Endothelial cell of umbilical vein (primary cell): ENCODE measurements around the gene AK6. TPM values are rescaled to one million over a fixed set of nuclear protein-coding genes. Genes with fewer than 3 reads are reported as not detected.

Experiments used
- BruUV-seq: library from RNA; stranded (reverse); fragments of 400-500 nt; replicated peaks from 2 replicates; lab custom pipeline; 2021; lab: Mats Ljungman, UMichigan
- CTCF ChIA-PET: fragments of 300-600, 350-600 bp; sonication (Branson Sonifier 250); formaldehyde crosslinking; loops from one replicate; lab custom pipeline; 2021; ENCODE audit warnings: antibody characterized with exemption, inconsistent platforms; lab: Charles Lee
- POLR2A ChIA-PET: fragments of 300-600, 350-600 bp; sonication (Branson Sonifier 250); formaldehyde crosslinking; loops from one replicate; lab custom pipeline; 2021; ENCODE audit warnings: antibody characterized with exemption, inconsistent platforms; lab: Charles Lee
- DNase-seq: peaks from one replicate; pipeline ENCODE4 v3.0.0-alpha.2; 2011; ENCODE audit warnings: low read depth, low spot score
- FAIRE-seq: peaks from 2 replicates; lab custom pipeline; 2011; peaks lifted over from hg19 to GRCh38; lab: Jason Lieb, UNC
- H2AFZ ChIP-seq: 2 replicates; pipeline ENCODE4 v1.6.0; 2012; ENCODE audit warnings: low read depth, low read length, control low read depth, inconsistent platforms
- H3K27ac ChIP-seq: 2 replicates; pipeline ENCODE4 v1.5.1; 2011; ENCODE audit warnings: low read depth, mild to moderate bottlenecking, control low read depth, low read length, moderate library complexity; ENCODE audit not compliant: insufficient read depth
- H3K27me3 ChIP-seq, 2 experiments: 2 replicates each; pipeline versions ENCODE4 v1.6.0 to v1.6.1; 2011; ENCODE audit warnings: low read length in 2 of 2, mixed read lengths in 1 of 2; ENCODE audit not compliant: control insufficient read depth in 2 of 2, insufficient read depth in 2 of 2
- H3K36me3 ChIP-seq, 2 experiments: 2 replicates in 1 of 2; 3 replicates in 1 of 2; pipeline ENCODE4 v1.5.1; 2011; ENCODE audit warnings: low read length in 2 of 2, mild to moderate bottlenecking in 1 of 2, moderate library complexity in 1 of 2; ENCODE audit not compliant: control insufficient read depth in 2 of 2, insufficient read depth in 2 of 2; ENCODE audit errors: extremely low read depth in 1 of 2
- H3K4me1 ChIP-seq: 3 replicates; pipeline ENCODE4 v1.5.1; 2011; ENCODE audit warnings: mild to moderate bottlenecking, low read length; ENCODE audit not compliant: control insufficient read depth, insufficient read depth; ENCODE audit errors: extremely low read depth
- H3K4me2 ChIP-seq: 2 replicates; pipeline ENCODE4 v1.6.1; 2011; ENCODE audit warnings: low read length, control low read depth, mixed read lengths; ENCODE audit not compliant: insufficient read depth
- H3K4me3 ChIP-seq, 3 experiments: fragments of 200-600 bp in 1 of 3; sonication (generic), shearing (Covaris generic) in 1 of 3; replicated peaks in 1 of 3; 2 replicates each; pipeline ENCODE4 v1.5.1; 2011 to 2016; ENCODE audit warnings: control low read depth in 3 of 3, low read length in 3 of 3, mild to moderate bottlenecking in 2 of 3, inconsistent platforms in 1 of 3, low read depth in 1 of 3, moderate library complexity in 1 of 3; ENCODE audit not compliant: insufficient read depth in 1 of 3
- H3K79me2 ChIP-seq: 2 replicates; pipeline ENCODE4 v1.6.0; 2012; ENCODE audit warnings: low read length, inconsistent platforms; ENCODE audit not compliant: control insufficient read depth, insufficient read depth
- H3K9ac ChIP-seq: replicated peaks from 2 replicates; pipeline ENCODE3; 2011; ENCODE audit warnings: low read length, control low read depth; ENCODE audit not compliant: insufficient read depth; ENCODE audit errors: extremely low read depth
- H3K9me1 ChIP-seq: replicated peaks from 3 replicates; pipeline ENCODE4 v1.6.0; 2011; ENCODE audit warnings: mild to moderate bottlenecking, low read length; ENCODE audit not compliant: control insufficient read depth, insufficient read depth; ENCODE audit errors: extremely low read depth
- H3K9me3 ChIP-seq: replicated peaks from 2 replicates; pipeline ENCODE4 v1.5.1; 2012; ENCODE audit warnings: low read length, inconsistent platforms; ENCODE audit not compliant: control insufficient read depth, insufficient read depth
- H4K20me1 ChIP-seq: replicated peaks from 2 replicates; pipeline ENCODE3; 2011; ENCODE audit warnings: mild to moderate bottlenecking, low read length; ENCODE audit not compliant: control insufficient read depth, insufficient read depth; ENCODE audit errors: extremely low read depth
- EZH2 ChIP-seq: IDR thresholded peaks from 2 replicates; pipeline ENCODE4 v1.6.1; 2012; ENCODE audit warnings: borderline replicate concordance, low read depth, mild to moderate bottlenecking, moderate library complexity, low read length, inconsistent platforms; ENCODE audit not compliant: severe bottlenecking
- FOS ChIP-seq: IDR thresholded peaks from 2 replicates; pipeline ENCODE4 v1.6.1; 2011; ENCODE audit warnings: mild to moderate bottlenecking, low read length, moderate library complexity, borderline replicate concordance; ENCODE audit not compliant: insufficient read depth
- GATA2 ChIP-seq: IDR thresholded peaks from 2 replicates; pipeline ENCODE4 v1.7.0; 2011; ENCODE audit warnings: low read depth, mild to moderate bottlenecking, moderate library complexity, mixed read lengths, low read length; ENCODE audit not compliant: insufficient read length, insufficient read depth
- JUN ChIP-seq: IDR thresholded peaks from 2 replicates; pipeline ENCODE4 v1.6.1; 2011; ENCODE audit warnings: borderline replicate concordance, low read depth; ENCODE audit not compliant: insufficient read length, insufficient read depth
- MYC ChIP-seq: IDR thresholded peaks from one replicate; pipeline ENCODE4 v1.6.1; 2011; ENCODE audit warnings: mild to moderate bottlenecking, low read depth, low read length
- POLR2A ChIP-seq: IDR thresholded peaks from 2 replicates; pipeline ENCODE4 v1.6.1; 2012; ENCODE audit warnings: low read depth, mild to moderate bottlenecking, control low read depth, low read length
- POLR2AphosphoS5 ChIP-seq: IDR thresholded peaks from 2 replicates; pipeline ENCODE4 v1.6.1; 2012; ENCODE audit warnings: low read depth, mild to moderate bottlenecking, control low read depth, low read length, moderate library complexity; ENCODE audit not compliant: insufficient read depth
- dilution Hi-C: fragments of 300-500 bp; cut with MboI; formaldehyde crosslinking; loops from one replicate; pipeline ENCODE4 v1.15.0; 2019; ENCODE audit warnings: low sequenced_read_pairs; ENCODE audit not compliant: extremely low pct_ligation_motif_present
- intact Hi-C: fragments of 100-400 bp; cut with micrococcal nuclease; formaldehyde crosslinking; loops from one replicate; pipeline ENCODE4 v1.10.0; 2022
- polyA plus RNA-seq, 4 experiments: library from polyadenylated mRNA; depleted of rRNA in 3 of 4; stranded (reverse) in 3 of 4; unstranded in 1 of 4; fragments of >200 nt; gene quantifications; 2 replicates each; pipeline versions ENCODE4 v1.2.1 to v1.2.3, GENCODE V29; 2011 to 2012; ENCODE audit warnings: missing spikeins in 1 of 4
- total RNA-seq: library from RNA; stranded (reverse); gene quantifications from 2 replicates; pipeline ENCODE4 v1.2.3, GENCODE V29; 2021
- TF ChIP-seq, protein P1 (sequence below): IDR thresholded peaks from 2 replicates; pipeline ENCODE4 v1.6.1; 2011; ENCODE audit not compliant: insufficient read depth, insufficient read length
- TF ChIP-seq, protein P2 (sequence below), 2 donors: IDR thresholded peaks; 1 replicate in 1 of 2; 2 replicates in 1 of 2; pipeline ENCODE4 v1.5.1; 2011; ENCODE audit warnings: low read length in 2 of 2, mild to moderate bottlenecking in 2 of 2, moderate library complexity in 2 of 2, control low read depth in 1 of 2, inconsistent platforms in 1 of 2, low read depth in 1 of 2; ENCODE audit not compliant: insufficient read depth in 1 of 2; ENCODE audit errors: extremely low read depth in 1 of 2

AK6 gene
- total and polyA plus RNA-seq, 2 donors (not counting 3 experiments of a cell fraction or from before 2014, with no cell fraction given) = 13.2 to 30.1 TPM

DNA sequence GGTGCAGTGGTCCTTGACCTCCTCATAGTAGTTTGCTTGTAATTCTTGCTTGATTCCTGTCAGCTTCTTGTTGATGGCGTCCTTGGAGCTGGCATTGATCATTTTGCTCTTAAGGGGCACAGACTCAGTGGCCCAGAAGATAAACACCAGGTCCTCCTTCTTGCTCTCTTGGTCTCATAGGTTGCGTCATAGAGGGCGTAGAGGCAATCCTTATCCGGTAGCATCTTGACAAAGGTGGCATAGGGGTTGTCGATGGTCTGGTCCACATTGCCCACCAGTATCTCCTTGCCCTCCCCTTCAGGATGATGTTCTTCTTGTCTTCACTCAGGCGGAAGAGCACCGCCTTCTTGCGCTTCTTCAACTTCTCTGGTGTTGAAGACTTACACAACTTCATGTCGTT, 55.9 kb downstream of the AK6 start:
- DNase-seq (no peak), FAIRE-seq (no peak)
- H3K4me3 ChIP-seq = no peak overlapping the region
- no peak overlapping the region for H2AFZ ChIP-seq
- no peak overlapping the region for H3K4me2 ChIP-seq
- H3K9me3 ChIP-seq = no peaks in the 10 kb centered on the region
- BruUV-seq = no TSS peak
- intact Hi-C loops (no loop called here), dilution Hi-C loops (no loop called here)
- H3K36me3 ChIP-seq = no peaks in the 10 kb centered on the region
- POLR2A ChIA-PET = no interaction called here
- H3K9ac ChIP-seq = no peak overlapping the region
- no peaks in the 10 kb centered on the region for H3K27me3 ChIP-seq
- no peak overlapping the region for H3K27ac ChIP-seq
- H3K79me2 ChIP-seq = no peaks in the 10 kb centered on the region
- H3K4me1 ChIP-seq = no peaks in the 10 kb centered on the region
- no peaks in the 10 kb centered on the region for H4K20me1 ChIP-seq
- TF ChIP-seq JUN (no peak), MYC (no peak), POLR2A (no peak), POLR2AphosphoS5 (no peak), EZH2 (no peak), FOS (no peak), GATA2 (no peak)
- TF ChIP-seq, protein P1, sequence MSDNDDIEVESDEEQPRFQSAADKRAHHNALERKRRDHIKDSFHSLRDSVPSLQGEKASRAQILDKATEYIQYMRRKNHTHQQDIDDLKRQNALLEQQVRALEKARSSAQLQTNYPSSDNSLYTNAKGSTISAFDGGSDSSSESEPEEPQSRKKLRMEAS = no peak
- TF ChIP-seq, protein P2, sequence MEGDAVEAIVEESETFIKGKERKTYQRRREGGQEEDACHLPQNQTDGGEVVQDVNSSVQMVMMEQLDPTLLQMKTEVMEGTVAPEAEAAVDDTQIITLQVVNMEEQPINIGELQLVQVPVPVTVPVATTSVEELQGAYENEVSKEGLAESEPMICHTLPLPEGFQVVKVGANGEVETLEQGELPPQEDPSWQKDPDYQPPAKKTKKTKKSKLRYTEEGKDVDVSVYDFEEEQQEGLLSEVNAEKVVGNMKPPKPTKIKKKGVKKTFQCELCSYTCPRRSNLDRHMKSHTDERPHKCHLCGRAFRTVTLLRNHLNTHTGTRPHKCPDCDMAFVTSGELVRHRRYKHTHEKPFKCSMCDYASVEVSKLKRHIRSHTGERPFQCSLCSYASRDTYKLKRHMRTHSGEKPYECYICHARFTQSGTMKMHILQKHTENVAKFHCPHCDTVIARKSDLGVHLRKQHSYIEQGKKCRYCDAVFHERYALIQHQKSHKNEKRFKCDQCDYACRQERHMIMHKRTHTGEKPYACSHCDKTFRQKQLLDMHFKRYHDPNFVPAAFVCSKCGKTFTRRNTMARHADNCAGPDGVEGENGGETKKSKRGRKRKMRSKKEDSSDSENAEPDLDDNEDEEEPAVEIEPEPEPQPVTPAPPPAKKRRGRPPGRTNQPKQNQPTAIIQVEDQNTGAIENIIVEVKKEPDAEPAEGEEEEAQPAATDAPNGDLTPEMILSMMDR (IDR thresholded peaks at IDR 0.05; ENCODE audit: extremely low read depth in 1 of 2, insufficient read depth in 1 of 2, low read depth in 1 of 2, low read length in 2 of 2) = no peak
- H3K9me1 ChIP-seq = no peaks in the 10 kb centered on the region
- CTCF ChIA-PET = no interaction called here
